Measurements from ENCODE around the gene RIMS4. TPM values are rescaled to one million over a fixed set of nuclear protein-coding genes. Genes with fewer than 3 reads are reported as not detected.
A peak's percentile ranks its signal among the peaks of the same experiment; 100 is the strongest.

RIMS4 gene
- total RNA-seq, 4 donors from 2014 or later = 1.2 to 2.6 (median 1.9) TPM

GRCh38 chr20:44719841-44720240, 90.5 kb downstream of the RIMS4 start:
- TF ChIP-seq CTCF (IDR thresholded peaks at IDR 0.05) (no peak), POLR2AphosphoS5 (IDR thresholded peaks at IDR 0.05) (no peak), POLR2A (IDR thresholded peaks at IDR 0.05; ENCODE audit: low read depth) (no peak), EP300 (IDR thresholded peaks at IDR 0.05) (no peak)
- intact Hi-C loops (cut with DNase I) = no loop called here

GRCh38 chr20:44717986-44718385, 92.4 kb downstream of the RIMS4 start:
- no peak for DNase-seq (ENCODE audit: extremely low spot score)
- intact Hi-C loops (cut with DNase I) = no loop called here
- H3K4me1 ChIP-seq = peaks cover 47 to 94% (median 85%) of the 10 kb centered on the region in 4 donors
- peak overlapping the region; percentile 80 to 88 (median 85) for H3K27ac ChIP-seq (replicated peaks in 1 of 4)
- 79% methylated on average over 10 of the region's 10 CpGs for WGBS
- no peaks in the 10 kb centered on the region for H3K9me3 ChIP-seq
- H3K4me3 ChIP-seq = peak overlapping the region; percentile 29 to 52 (median 44)
- no peaks in the 10 kb centered on the region for H3K27me3 ChIP-seq
- peaks cover 0 to 3% (median 0%) of the 10 kb centered on the region in 4 donors for H3K36me3 ChIP-seq
- peak; percentile 16 to 53 (median 22) for TF ChIP-seq CTCF (IDR thresholded peaks at IDR 0.05)
- TF ChIP-seq EP300 (IDR thresholded peaks at IDR 0.05) = no peak
- TF ChIP-seq POLR2AphosphoS5 (IDR thresholded peaks at IDR 0.05) = peak in 1 of 2 donors; percentile 12
- TF ChIP-seq POLR2A (IDR thresholded peaks at IDR 0.05; ENCODE audit: low read depth) = no peak

More at GRCh38 chr20:44719841-44720240, 90.5 kb downstream of the RIMS4 start:
- peaks cover 38 to 81% (median 71%) of the 10 kb centered on the region in 4 donors for H3K4me1 ChIP-seq
- H3K27me3 ChIP-seq = no peaks in the 10 kb centered on the region
- peaks cover 0 to 12% (median 5%) of the 10 kb centered on the region in 4 donors for H3K36me3 ChIP-seq
- H3K27ac ChIP-seq (replicated peaks in 1 of 4) = peak overlapping the region; percentile 80 to 88 (median 85)
- DNase-seq (ENCODE audit: extremely low spot score) = no peak
- no peak overlapping the region for H3K4me3 ChIP-seq
- no peaks in the 10 kb centered on the region for H3K9me3 ChIP-seq
- WGBS = 88% methylated on average over 9 of the region's 19 CpGs

GRCh38 chr20:44716309-44717106, 93.8 kb downstream of the RIMS4 start:
- peaks cover 55 to 92% (median 84%) of the 10 kb centered on the region in 4 donors for H3K4me1 ChIP-seq
- TF ChIP-seq EP300 (IDR thresholded peaks at IDR 0.05) (no peak), POLR2A (IDR thresholded peaks at IDR 0.05; ENCODE audit: low read depth) (no peak), CTCF (IDR thresholded peaks at IDR 0.05) (no peak), POLR2AphosphoS5 (IDR thresholded peaks at IDR 0.05) (no peak)

GRCh38 chr20:44715499-44716308, 94.6 kb downstream of the RIMS4 start:
- peak overlapping the region; percentile 80 to 88 (median 85) for H3K27ac ChIP-seq (replicated peaks in 1 of 4)
- H3K4me3 ChIP-seq = peak overlapping the region; percentile 42 to 55 (median 49)
- no peaks in the 10 kb centered on the region for H3K27me3 ChIP-seq
- TF ChIP-seq EP300 (IDR thresholded peaks at IDR 0.05) = no peak
- TF ChIP-seq POLR2A (IDR thresholded peaks at IDR 0.05; ENCODE audit: low read depth) = no peak
- intact Hi-C loops (cut with DNase I) = no loop called here
- 96% methylated on average over 3 of the region's 5 CpGs for WGBS
- H3K9me3 ChIP-seq = no peaks in the 10 kb centered on the region
- peaks cover 52 to 89% (median 81%) of the 10 kb centered on the region in 4 donors for H3K4me1 ChIP-seq
- no peaks in the 10 kb centered on the region for H3K36me3 ChIP-seq
- no peak for DNase-seq (ENCODE audit: extremely low spot score)

More at GRCh38 chr20:44716309-44717106, 93.8 kb downstream of the RIMS4 start:
- no peaks in the 10 kb centered on the region for H3K9me3 ChIP-seq
- DNase-seq (ENCODE audit: extremely low spot score) = no peak
- H3K27ac ChIP-seq (replicated peaks in 1 of 4) = peak overlapping the region; percentile 80 to 88 (median 85)
- no peaks in the 10 kb centered on the region for H3K27me3 ChIP-seq
- no peaks in the 10 kb centered on the region for H3K36me3 ChIP-seq
- peak overlapping the region; percentile 42 to 55 (median 49) for H3K4me3 ChIP-seq
- WGBS = 83% methylated on average over 13 of the region's 13 CpGs
- intact Hi-C loops (cut with DNase I) = no loop called here
